GM21723 (cell line): ENCODE data around the gene SCD5.

Source experiments
- ATAC-seq: cut with Tn5 transposase; IDR thresholded peaks from one replicate; pipeline ENCODE4 v1.9.1; 2021; ENCODE audit warnings: mild to moderate bottlenecking, moderate library complexity; ENCODE audit not compliant: unreplicated experiment

SCD5 gene

DNA sequence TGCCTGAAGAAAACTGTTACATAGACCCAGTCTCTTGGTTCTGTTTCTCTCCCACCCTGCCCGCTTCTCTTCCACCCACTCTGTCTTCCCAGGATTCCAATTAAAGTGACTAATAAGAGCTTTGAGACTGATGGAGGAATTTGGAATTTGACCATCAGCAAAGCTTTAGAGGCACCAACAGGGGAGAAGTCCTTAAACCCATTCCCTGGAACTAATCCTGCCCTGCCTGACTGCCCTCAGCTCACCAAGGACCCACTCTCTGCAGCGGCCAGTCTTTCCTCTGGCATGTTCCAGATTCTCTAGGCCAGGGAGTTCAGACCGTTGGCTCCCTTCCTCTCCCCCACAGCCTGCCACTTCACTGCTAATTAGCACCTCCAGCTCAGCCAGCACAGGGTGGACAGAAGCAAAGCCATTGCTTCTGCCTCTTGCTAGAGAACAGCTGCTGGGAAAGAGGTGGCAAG lies 23.9 kb downstream of the SCD5 start:
- ATAC-seq = no peak

DNA sequence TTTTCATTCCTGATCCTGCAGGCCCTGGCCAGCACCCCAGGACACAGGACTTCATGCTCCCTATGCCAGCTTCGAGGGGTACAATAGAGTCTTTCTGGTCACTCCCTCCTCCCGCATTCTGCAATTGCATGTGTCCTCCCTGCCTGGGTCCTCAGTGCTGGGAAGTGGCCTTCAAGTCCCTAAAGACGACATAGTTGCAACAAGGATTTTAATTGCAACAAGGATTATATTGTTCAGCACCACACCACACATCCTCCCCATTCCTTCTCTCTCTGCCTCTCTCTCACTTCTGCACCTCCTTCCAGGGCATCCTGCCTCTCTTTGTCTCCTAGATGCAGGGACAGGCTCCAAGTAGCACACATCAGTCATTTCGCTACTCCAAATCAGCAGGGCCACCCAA lies 25.5 kb downstream of the SCD5 start:
- no peak for ATAC-seq

DNA sequence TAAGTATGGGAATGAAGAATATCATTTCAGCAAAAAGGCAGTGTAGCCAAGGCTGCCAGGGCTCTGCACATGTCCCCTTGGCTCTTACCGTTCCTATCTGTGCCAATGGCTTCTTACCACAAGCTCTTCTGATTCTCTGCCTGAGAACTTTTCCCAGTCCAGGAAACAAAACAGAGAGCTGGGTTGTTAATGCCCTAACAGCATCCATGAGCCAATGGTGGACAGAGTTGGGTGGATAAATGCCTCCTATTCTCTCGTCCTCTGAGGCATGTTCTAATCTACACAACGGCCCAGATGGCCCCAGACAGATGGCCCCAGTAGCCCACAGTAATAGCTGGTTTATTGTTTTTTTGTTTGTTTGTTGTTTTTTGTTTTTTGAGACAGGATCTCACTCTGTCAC lies 28.0 kb downstream of the SCD5 start:
- ATAC-seq = no peak

DNA sequence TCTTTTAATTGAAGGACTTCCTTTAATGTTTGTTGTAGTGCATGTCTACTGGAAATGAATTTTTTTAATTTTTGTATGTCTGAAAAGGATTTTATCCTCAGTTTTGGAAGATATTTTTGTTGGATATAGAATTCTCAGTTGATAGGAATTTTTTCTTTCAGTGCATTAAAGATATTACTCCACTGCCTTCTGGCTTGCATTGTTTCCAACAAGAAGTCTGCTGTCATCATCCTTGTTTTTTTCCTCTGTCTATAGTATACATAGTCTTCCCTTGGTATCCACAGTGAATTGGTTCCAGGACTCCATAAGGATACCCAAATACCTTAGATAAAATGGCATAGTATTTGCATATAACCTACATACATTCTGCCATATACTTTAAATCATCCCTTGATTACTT lies 33.5 kb downstream of the SCD5 start:
- ATAC-seq = no peak

DNA sequence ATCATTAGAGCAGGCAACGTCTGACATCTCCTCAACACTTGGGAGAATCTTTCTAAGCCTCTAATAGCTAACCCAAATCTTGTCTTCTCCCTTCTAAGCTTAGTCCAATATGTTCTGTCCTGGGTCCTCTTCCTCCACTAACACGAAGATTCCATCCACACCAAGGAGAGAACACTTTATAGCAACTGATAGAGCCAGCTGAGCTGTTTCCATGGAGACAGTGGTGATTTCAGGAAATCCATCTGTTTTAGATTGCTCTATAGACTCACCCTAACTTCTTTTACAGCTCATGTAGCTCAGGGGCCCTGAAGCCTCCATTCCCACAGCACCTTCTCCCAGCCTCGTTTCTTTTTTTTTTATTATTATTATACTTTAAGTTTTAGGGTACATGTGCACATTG lies 37.4 kb downstream of the SCD5 start:
- no peak for ATAC-seq

DNA sequence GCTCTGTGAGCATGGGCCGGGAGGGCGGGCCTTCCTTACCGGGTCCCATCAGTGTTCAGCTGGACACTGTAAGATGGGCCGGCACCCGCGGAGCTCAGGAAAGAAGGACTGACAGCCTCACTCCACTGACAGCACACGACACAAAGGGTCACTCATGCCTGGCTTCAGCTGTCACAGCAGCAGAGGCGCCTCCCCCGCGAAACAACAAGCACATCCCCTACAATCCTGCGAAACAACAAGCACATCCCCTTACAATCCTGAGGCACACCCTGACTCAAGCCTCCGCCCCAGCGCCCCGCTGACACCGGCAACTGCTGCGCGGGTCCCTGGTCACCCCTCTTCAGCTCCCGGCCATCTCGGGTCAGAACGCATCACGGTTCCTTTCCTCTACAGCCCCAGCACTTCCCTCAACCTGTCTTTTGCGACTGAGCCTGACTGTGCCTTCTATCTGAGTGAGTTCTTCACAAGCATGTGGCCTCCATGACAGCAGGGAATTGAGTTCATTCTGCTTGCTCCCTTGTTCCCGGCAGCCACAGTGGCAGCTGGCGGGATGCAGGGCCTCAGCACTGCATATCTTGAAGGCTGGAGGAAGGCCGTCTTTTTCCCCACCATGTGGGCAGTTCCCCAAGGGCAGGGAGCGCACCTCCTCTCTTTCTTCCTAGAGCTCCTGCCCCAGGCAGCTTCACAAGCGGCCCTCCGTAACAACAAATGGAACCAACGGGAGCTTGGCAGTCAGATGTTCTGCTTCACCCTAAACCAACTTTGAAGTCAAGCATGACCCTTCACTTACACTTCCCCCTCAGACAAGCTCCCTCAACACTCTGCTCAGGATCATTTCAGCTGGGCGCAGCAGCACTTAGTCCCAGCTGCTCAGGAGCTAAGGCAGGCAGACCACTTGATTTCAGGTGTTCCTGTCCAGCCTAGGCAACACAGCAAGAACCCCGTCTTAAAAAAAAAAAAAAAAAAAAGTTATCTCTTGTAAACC lies 39.6 kb downstream of the SCD5 start:
- no peak for ATAC-seq

DNA sequence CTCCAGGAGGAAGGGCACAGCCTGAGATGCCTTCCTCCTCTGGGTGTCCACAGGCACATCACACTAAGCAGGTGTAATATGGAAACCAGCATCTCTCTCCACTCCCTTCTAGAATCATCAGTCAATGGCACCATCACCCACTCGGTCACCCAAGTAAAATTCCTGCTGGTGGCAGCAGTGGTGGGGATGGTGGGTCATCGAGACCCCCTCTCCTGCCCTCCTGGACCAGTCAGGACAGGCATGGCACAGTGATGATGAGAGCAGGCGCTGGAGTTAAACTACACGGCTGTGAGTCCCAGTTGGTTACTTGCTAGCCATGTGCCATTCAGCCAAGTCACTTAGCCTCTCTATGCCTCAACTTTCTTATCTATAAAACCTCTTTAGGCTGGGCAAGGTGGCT lies 42.5 kb downstream of the SCD5 start:
- ATAC-seq = no peak

DNA sequence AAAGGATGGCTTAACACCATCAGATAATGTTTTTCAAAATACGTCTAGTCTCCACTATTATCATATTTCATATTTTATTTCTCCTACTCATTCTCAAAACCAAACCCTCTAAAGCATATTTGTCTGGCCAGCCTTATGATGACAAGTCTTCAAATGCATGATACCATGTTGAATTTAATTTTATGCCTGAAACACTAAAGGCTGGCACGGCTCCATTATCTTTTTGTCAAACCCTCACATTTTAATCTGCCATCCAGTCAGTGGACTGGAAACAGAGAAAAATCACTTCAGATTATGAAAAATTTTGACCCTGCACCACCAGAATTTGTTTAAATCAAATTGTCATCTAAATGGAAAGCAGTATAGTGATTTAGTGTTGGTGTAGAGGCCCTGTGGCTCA lies 42.9 kb downstream of the SCD5 start:
- ATAC-seq = no peak

DNA sequence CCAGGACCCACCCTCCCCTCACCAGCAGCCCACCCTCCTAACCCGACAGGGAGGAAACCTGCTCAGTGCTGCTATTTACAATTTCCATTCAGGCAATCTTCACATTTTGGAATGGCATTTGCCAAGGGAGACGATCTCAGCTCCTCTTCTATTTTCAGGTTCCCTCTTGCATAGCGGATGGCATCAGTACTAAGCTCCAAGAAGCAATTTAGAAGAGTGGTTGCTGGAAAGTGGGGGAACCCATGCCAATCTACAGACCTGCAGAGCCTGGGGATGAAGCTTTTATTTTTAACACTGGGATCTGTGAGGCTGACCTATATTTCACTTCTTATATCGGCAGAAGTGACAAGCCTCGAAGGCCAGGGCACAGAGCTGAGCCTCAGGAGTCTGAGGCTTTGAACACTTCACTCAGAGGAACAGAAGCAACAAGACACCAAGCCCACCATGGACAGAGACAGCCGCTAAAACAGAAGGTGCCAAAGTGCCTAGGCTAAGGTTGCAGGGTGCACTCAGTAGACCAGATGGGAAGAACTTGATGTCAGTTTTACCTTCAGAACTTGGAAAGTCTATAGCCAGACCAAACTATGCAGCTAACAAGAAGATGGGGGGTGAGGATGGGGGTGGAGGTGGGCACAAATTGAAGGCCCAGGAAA lies 44.0 kb downstream of the SCD5 start:
- ATAC-seq = no peak

DNA sequence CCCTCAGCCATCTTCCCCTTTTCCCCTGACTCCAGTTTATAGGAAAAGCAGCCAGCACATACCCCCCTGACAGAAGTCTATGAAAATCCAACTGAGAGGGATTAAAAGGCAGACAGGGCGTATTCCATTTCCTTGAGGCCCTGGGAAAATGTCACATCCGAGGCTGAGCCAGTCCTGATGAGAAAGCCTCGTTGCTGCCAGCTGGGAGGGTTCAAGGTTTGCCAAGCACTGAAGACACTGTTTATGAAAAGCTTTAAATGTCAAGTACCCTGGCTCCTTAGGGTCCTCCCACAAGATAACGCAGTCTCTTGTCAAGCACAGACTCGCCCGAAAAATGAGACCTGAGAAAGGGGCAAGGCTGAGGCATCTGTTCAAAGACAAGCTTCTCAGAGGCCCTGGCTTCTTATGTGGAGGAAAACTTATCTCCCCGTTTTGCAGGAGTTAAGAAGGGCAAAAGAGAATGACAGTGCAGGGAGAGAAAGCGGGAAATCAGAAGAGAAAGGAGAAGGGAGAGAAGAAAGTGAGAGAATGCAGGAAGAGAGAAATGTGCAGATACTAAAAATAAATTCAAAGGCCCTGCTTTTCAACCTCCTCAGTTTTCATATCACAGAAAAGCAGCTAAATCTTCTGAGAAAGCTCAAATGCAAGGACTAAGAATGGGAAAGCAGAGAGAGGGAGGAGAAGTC lies 44.7 kb downstream of the SCD5 start:
- no peak for ATAC-seq

DNA sequence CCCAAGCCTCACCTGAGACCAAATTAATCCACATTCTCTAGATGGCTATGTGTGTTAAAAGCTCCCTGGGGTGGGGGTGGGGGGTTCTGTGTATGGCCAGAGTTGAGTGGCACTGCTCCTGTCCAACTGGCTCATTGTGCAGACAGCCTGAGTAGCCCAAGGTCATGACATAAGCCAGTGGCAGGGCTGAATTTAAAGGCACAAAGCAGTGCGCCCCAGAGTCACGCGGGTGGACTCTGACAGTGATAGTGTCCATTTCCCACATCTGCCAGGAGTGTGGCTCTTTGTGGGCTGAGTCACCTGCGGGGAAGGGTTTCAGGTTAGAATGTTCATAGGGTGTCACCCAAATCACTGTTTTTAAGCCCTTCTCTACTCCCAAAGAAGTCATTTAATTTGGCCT lies 45.4 kb downstream of the SCD5 start:
- ATAC-seq = no peak

DNA sequence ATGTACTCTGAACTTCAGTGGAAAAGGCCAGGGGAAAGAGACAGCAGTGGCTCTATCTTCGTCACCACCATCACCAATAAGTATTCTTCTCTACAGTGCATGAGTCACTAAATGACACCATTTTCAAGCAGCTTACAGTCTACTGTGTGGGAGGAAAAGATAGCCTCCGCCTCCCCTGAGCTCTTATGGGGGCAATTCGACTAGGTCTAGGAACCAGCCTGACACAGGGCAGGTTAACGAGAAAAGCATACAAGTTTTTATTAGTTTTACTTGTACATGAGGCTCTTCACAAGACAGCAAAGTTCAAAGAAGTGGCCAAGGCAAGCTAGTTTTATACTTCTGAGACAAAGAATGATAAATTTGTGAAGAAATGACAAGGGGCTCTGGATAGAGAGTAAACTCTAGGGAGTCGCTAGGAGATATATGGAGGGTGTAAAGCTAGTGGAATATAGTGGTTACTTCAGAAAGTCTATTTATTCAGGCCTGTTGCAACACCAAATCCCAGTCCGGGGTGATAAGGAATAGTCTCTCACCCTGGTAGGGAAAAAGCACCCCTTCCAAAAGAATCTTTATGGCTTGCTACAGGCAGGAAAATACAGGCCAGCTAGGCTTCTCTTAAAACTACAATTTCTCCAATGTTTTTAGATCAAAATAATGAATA lies 49.7 kb downstream of the SCD5 start:
- ATAC-seq = no peak

DNA sequence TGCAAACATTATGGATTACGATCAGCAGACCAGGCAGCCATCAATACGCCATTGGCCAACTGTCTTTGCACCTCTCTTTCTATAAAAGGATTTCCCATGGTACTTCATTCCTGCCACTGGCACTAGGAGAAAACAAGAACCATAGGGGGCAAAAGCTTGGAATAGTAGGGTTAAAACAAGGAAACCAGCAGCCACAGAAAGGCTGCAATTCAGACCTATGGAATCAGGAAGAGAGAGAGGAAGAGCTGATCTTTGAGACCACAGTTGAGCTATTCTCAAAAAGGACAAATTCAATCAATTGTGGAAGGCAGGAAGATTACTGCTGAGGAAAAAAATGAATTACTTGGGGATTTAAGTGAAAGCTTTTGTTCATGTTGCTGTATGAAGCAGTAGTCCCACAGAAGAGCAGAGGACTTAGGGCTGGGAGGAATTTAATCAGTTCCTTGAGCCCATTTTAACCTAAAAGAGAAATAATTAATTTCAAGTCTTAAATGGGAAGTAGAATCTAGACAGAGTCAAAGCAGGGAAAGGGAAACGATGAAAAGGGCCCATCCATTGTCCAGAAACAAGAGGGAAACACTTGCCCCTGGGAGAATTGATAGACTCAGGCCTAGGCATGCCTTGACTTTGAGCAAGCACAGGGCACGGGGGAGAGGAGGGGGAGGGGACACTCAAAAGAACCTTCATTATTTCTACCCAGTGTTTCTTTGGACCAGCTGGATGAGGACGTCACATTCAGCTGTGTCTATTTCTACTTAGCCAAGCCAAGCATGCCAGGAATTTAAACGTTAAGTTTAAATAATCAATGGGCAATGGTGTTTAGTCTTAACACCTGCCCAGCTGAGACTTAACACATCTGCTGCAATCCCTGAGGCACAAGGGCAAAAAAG lies 50.7 kb downstream of the SCD5 start:
- no peak for ATAC-seq

DNA sequence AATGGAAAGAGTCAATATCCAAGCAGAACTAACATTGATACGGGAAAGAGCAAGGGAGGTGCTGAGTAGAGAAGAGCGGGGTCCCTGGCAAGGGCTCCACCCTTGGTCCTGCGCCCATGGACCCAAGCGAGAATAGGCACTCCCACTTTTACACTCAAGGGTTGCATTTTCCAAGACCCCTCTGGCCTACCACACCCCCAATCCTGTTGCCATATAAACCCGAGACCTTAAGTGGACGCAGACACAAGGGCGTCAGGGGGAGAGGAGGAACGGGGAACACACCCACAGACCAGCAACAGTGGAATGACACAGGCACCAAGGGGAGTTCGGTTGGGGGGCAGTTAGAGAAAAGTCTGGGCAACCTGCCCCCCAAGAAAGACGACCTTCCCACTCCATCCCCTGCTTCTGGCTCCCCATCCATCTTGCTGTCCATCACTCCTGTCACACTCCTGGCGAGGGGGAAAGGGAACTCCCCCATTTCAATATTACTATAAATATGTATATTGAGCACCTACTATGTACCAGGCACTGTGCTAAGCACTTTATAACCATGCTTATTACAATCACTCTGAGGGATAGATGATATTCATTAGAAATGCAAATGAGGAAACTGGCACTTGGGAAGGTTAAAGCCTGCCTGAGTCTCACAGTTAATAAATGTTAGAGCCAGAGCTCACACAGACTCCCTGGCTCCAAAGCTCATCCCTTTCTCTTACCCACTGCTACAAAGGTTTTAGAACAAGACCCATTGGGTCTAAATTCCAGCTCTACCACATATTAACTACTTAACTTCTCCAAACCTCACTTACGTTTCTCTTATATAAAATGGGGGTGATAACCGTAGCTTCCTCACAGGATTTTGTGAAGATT lies 51.7 kb downstream of the SCD5 start:
- no peak for ATAC-seq

DNA sequence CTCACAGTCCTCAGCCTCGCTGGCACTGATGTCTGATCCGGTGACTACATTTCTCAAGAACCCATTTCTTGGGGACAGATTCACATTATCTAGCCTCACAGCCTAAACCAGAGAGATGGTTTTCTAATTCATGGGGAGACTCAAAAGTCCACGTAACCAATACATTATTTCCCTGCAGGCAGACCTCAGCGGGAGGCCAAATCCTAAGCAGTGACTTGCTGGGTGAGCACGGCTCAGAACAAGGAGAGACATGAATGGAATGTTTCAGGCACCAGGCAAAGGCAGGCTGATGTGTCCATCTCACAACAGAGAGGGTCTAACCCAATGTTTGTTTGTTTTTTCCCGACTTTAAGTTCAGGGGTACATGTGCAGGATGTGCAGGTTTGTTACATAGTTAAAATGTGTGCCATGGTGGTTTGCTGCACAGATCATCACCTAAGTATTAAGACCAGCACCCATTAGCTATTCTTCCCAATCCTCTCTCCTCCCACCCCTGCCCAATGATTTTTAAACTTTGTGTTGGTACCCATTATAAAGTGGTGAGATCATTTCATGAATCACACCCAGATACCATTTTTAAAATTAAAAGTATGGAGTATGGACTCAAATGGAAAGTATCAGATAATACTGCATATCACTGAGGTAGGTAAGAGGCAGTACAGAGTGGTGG lies 53.3 kb downstream of the SCD5 start:
- ATAC-seq = no peak

DNA sequence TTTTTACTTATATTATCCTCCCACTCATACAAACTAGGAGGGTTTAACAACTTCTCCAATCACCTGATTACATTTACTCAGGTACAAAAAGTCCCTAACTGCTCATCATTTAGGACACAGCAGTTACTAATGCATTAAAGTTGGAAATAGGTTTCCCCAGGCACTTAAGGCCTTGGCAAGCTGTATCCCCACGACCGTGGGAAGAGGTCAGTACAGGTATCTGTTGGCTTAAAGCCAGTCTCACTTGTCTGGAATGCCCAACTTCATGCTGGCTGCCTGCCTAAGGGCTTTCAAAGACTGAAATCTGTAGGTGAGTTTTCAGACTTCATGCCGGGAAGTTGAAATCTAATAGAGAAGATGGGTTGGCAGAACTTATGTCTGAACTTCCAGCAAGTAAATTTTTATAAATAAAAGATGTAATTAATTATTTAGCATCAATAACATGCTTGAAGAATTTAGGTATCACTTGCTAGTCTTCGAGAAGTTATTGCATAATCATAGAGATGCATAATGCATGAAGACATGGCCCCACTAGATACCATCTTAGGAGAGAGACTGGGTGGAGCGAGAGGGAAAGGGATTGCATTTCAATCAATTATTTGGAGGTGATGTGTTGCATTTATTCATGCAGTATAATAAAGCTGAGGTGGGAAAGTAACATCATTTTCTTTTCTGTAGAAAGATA lies 54.2 kb downstream of the SCD5 start:
- no peak for ATAC-seq

DNA sequence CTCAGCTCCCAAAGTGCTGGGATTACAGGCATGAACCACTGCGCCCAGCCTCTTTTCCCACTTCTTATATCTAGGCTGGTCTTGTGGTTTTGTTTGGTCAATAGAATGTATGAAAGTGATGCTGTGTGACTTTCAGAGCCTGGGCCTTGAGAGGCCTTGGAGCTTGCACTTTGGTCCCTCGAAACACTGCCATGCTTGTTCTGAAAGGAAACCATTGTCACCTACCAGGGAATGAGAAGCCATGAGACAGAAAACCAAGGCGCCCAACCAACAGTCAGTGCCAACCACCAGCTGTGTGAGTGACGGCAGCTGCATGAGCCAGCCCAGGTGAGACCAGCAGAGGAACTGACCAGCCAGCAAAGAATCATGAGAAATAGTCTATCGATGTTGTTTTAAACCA lies 57.4 kb downstream of the SCD5 start:
- ATAC-seq = no peak
